Heart right ventricle (tissue), 16 donors: ENCODE data around the gene DSG2. TPM values are rescaled to one million over a fixed set of nuclear protein-coding genes. Genes with fewer than 3 reads are reported as not detected.

ENCODE experiments used
- ATAC-seq, 8 donors: fragments of 200-7000 bp; cut with Tn5 transposase; one replicate each; pipeline ENCODE4 v1.9.1; 2020; ENCODE audit warnings: mild to moderate bottlenecking in 8 of 8, moderate library complexity in 8 of 8, moderate number of reproducible peaks in 1 of 8
- DNase-seq, 2 donors: peaks; one replicate each; pipeline ENCODE4 v3.0.0-alpha.2; 2020
- H3K27ac ChIP-seq, 10 donors: fragments of 200-600 bp; sonication (generic) in 2 of 10; one replicate each; pipeline versions ENCODE4 v1.5.0 to v1.8.0; 2020 to 2022; ENCODE audit warnings: mild to moderate bottlenecking in 3 of 10
- H3K27me3 ChIP-seq, 7 donors: fragments of 200-600 bp; one replicate each; pipeline ENCODE4 v1.8.0; 2021 to 2022; ENCODE audit warnings: mild to moderate bottlenecking in 2 of 7
- H3K36me3 ChIP-seq, 9 donors: fragments of 200-600 bp; sonication (generic) in 1 of 9; one replicate each; pipeline versions ENCODE4 v1.5.0 to v1.8.0; 2020 to 2022; ENCODE audit warnings: mild to moderate bottlenecking in 2 of 9
- H3K4me1 ChIP-seq, 9 donors: fragments of 200-600 bp; sonication (generic) in 1 of 9; one replicate each; pipeline versions ENCODE4 v1.5.0 to v1.8.0; 2020 to 2022; ENCODE audit warnings: mild to moderate bottlenecking in 4 of 9
- H3K4me3 ChIP-seq, 10 donors: fragments of 200-600 bp; sonication (generic) in 2 of 10; one replicate each; pipeline versions ENCODE4 v1.5.0 to v1.8.0; 2020 to 2022; ENCODE audit warnings: mild to moderate bottlenecking in 7 of 10, moderate library complexity in 2 of 10
- H3K9me3 ChIP-seq, 11 donors: fragments of 200-600 bp in 10 of 11; sonication (generic) in 2 of 11; one replicate each; pipeline versions ENCODE4 v1.5.0 to v1.8.0; 2013 to 2022; ENCODE audit warnings: mild to moderate bottlenecking in 2 of 11, control low read depth in 1 of 11, moderate library complexity in 1 of 11
- CTCF ChIP-seq, 9 donors: fragments of 200-600 bp; sonication (generic) in 2 of 9; IDR thresholded peaks; one replicate each; pipeline versions ENCODE4 v1.5.0 to v1.8.0; 2021 to 2022; ENCODE audit warnings: antibody characterized with exemption in 9 of 9, mild to moderate bottlenecking in 5 of 9, moderate library complexity in 1 of 9
- WGBS, 2 donors: extraction: QIAGEN DNeasy Blood & Tissue Kit; methylation state at CpG; one replicate each; pipeline ENCODE4 v1.1.7; 2013; ENCODE audit warnings: inconsistent platforms in 1 of 2; 5-methylcytosine and 5-hydroxymethylcytosine counted together
- intact Hi-C, 10 donors: fragments of 100-400 bp; cut with DNase I; formaldehyde crosslinking; loops; one replicate each; pipeline versions ENCODE4 v1.11.1 to v1.14.2; 2022
- polyA plus RNA-seq, 2 donors: library from polyadenylated mRNA; stranded (reverse); fragments of 200-250 nt; gene quantifications; one replicate each; pipeline ENCODE4 v1.2.3, GENCODE V29; 2013
- total RNA-seq, 10 donors: library from RNA; stranded (reverse); fragmentation: NEBNext Ultra II Directional in 3 of 10; extraction: Animal tissue kit (Norgen Biotek cat#: 25700) in 3 of 10; gene quantifications; one replicate each; pipeline versions ENCODE4 v1.2.1 to v1.2.4, GENCODE V29; 2021 to 2023
- donor health status: Arrhythmogenic right ventricular cardiomyopathy.
- donor health status: ischemic (EF 13 %, LVEDD 7.1; RV severe dilation, severe dysfunction).
- donor health status: healthy with polysubstance abuse.
- donor health status: DM: no; HTN: yes; CAD: no.
- donor health status: DM: no; HTN: no; CAD: no.
- donor health status: ischemic (EF 25% LVEDD 6.9; RV normal size, moderate dysfunction).
- donor health status: ischemic (EF 25% LVEDD 5.7; RV mildly dilated, moderate dysfunction).
- donor health status: healthy.
- donor health status: DM: yes; HTN: yes; CAD: no.
- donor health status: Ischemic cardiomyopathy.
- donor health status: ischemic (EF 35%, LVEDD 5.7; RV mildly dilated, moderate dysfunction).
- donor health status: nonischemic (EF 11% LVEDD 7.7; RV severe dilation, severe dysfunction).
- donor health status: DM: yes; HTN: yes; CAD: no.
- donor health status: PGD.
- donor health status: ischemic (EF 29% LVEDD 5.4; RV normal size, mild dysfunction).
- donor health status: nonischemic (EF 23%, LVEDD 6.1; RV moderate dilation, normal function).

DSG2 gene
- total and polyA plus RNA-seq, 12 donors: 7.6 to 53.8 (median 39.9) TPM

DNA sequence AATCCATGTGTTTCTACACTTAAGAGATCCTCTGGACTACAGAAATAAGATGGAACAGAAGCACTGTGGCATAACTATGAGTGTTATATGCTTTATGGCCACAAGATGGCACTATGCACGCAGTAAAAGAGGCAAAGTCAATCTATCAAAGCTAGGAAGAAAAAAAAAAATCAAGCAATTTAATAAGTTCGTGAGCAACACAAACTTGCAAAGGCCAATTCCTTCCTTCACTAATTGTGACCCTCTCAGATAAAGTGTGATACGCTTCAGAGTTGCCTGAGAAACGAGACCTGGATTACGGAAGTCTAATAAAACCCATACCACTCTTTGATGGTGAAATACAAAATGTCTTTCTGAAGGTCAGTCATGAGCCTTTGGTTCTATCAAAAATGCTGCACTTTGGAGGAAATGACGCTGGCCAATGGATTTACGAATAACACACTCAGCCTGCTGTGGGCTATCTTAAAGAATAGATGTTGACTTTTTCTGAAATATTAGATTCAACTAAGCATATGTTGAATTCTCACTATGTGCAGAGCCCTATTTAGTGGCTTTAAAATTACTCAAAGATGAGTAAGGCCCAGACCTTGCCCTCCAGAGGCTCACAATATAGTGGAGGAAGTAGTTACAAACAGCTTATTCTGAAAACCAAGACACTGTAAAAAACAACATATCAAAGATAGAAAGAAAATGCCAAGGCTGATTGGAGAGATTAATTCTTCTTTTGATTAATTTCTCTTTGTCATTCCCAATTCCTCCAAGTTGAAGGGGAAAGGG lies 58.2 kb downstream of the DSG2 start:
- Histone ChIP-seq H3K9me3 (no peaks in the 10 kb centered on the region), H3K27ac (no peak overlapping the region), H3K4me3 (no peak overlapping the region), H3K4me1 (no peaks in the 10 kb centered on the region), H3K27me3 (peaks cover 0 to 17% (median 0%) of the 10 kb centered on the region in 7 donors), H3K36me3 (no peaks in the 10 kb centered on the region)
- peak in 3 of 8 donors; percentile 28 to 70 (median 63) for ATAC-seq
- peak in 1 of 2 donors; percentile 29 for DNase-seq
- WGBS, 2 donors: 13 to 17% methylated on average over 7 of the region's 7 CpGs
- peak; percentile 71 to 92 (median 82) for TF ChIP-seq CTCF (IDR thresholded peaks at IDR 0.05)
- intact Hi-C loops: loop anchor here (1.0 to 10.0 kb wide), 14 partner anchors 69 to 561 kb away; no protein-coding TSS in a partner anchor

- Histone ChIP-seq H3K4me1 (no peaks in the 10 kb centered on the region), H3K9me3 (no peaks in the 10 kb centered on the region), H3K27ac (no peak overlapping the region), H3K36me3 (no peaks in the 10 kb centered on the region), H3K27me3 (peaks cover 0 to 17% (median 0%) of the 10 kb centered on the region in 7 donors), H3K4me3 (no peak overlapping the region)
- no peak for DNase-seq
- intact Hi-C loops: loop anchor here in 9 of 10 donors (2.0 to 10.0 kb wide), 10 partner anchors 67 to 563 kb away; no protein-coding TSS in a partner anchor
- 98% methylated on average over 3 of the region's 3 CpGs for WGBS, 2 donors
- TF ChIP-seq CTCF (IDR thresholded peaks at IDR 0.05): no peak
- no peak for ATAC-seq
Measured at GRCh38 chr18:31557446-31557845, 59.5 kb downstream of the DSG2 start.

DNA sequence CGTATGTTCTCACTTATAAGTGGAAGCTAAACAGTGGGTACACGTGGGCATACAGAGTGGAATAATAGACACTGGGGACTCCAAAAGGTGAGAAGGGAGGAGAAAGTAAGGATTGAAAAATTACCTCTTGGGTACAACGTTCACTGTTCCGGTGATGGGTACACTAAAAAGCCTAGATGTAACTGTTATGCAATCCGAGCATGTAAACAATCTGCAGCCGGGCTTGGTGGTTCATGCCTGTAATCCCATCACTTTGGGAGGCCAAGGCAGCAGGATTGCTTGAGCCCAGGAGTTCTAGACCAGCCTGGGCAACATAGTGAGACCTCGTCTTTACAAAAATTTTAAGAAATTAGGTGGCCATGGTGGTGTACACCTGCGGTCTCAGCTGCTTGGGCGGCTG lies 60.6 kb downstream of the DSG2 start:
- Histone ChIP-seq H3K9me3 (no peaks in the 10 kb centered on the region), H3K27ac (no peak overlapping the region), H3K27me3 (peaks cover 0 to 13% (median 0%) of the 10 kb centered on the region in 7 donors), H3K4me3 (no peak overlapping the region), H3K36me3 (no peaks in the 10 kb centered on the region), H3K4me1 (peaks cover 0 to 4% (median 0%) of the 10 kb centered on the region in 9 donors)
- intact Hi-C loops: loop anchor here in 9 of 10 donors (5.0 to 10.0 kb wide), 9 partner anchors 66 to 564 kb away; no protein-coding TSS in a partner anchor
- ATAC-seq (no peak), DNase-seq (no peak)
- no peak for TF ChIP-seq CTCF (IDR thresholded peaks at IDR 0.05)
- WGBS, 2 donors: 77 to 85% methylated on average over 9 of the region's 9 CpGs

- WGBS, 2 donors: 27 to 29% methylated on average over 4 of the region's 4 CpGs
- no peak overlapping the region for H3K4me3 ChIP-seq
- H3K9me3 ChIP-seq: no peaks in the 10 kb centered on the region
- no peak overlapping the region for H3K27ac ChIP-seq
- no peaks in the 10 kb centered on the region for H3K36me3 ChIP-seq
- peaks cover 0 to 11% (median 0%) of the 10 kb centered on the region in 7 donors for H3K27me3 ChIP-seq
- peaks cover 0 to 4% (median 0%) of the 10 kb centered on the region in 9 donors for H3K4me1 ChIP-seq
- DNase-seq (no peak), ATAC-seq (no peak)
- TF ChIP-seq CTCF (IDR thresholded peaks at IDR 0.05): no peak
- intact Hi-C loops: no loop called here
Measured at GRCh38 chr18:31562726-31563125, 64.7 kb downstream of the DSG2 start.
